Mesothelial cell of epicardium (in vitro differentiated cells): ENCODE results near the gene EMILIN3. TPM values are rescaled to one million over a fixed set of nuclear protein-coding genes. Genes with fewer than 3 reads are reported as not detected.

Source experiments
- DNase-seq, 2 experiments: peaks; one replicate each; pipeline ENCODE4 v3.0.0; 2021; ENCODE audit warnings: low spot score in 2 of 2; ENCODE audit not compliant: unreplicated experiment in 2 of 2
- H3K27ac Mint-ChIP-seq: 2 replicates; pipeline ENCODE4 v1.8.0; 2021; ENCODE audit warnings: mixed read lengths
- H3K27me3 Mint-ChIP-seq: 2 replicates; pipeline ENCODE4 v1.8.0; 2021; ENCODE audit warnings: low read depth, mixed read lengths
- H3K36me3 Mint-ChIP-seq: 2 replicates; pipeline ENCODE4 v1.8.0; 2021; ENCODE audit warnings: mixed read lengths
- H3K4me1 Mint-ChIP-seq: 2 replicates; pipeline ENCODE4 v1.8.0; 2021; ENCODE audit warnings: mixed read lengths
- H3K4me3 Mint-ChIP-seq: 2 replicates; pipeline ENCODE4 v1.8.0; 2021; ENCODE audit warnings: mild to moderate bottlenecking, moderate library complexity, mixed read lengths
- H3K9me3 Mint-ChIP-seq: 2 replicates; pipeline ENCODE4 v1.8.0; 2021; ENCODE audit warnings: mixed read lengths
- total RNA-seq: library from RNA; stranded (reverse); gene quantifications from 3 replicates; pipeline ENCODE4 v1.2.1, GENCODE V29; 2021
- TF ChIP-seq, protein P1 (sequence below): fragments of 200-600 bp; sonication (generic); IDR thresholded peaks from one replicate; pipeline ENCODE4 v1.5.0; 2021; ENCODE audit warnings: antibody characterized with exemption; ENCODE audit not compliant: unreplicated experiment

Gene EMILIN3
- total RNA-seq, 1 donor from 2014 or later = 5.2 TPM

DNA sequence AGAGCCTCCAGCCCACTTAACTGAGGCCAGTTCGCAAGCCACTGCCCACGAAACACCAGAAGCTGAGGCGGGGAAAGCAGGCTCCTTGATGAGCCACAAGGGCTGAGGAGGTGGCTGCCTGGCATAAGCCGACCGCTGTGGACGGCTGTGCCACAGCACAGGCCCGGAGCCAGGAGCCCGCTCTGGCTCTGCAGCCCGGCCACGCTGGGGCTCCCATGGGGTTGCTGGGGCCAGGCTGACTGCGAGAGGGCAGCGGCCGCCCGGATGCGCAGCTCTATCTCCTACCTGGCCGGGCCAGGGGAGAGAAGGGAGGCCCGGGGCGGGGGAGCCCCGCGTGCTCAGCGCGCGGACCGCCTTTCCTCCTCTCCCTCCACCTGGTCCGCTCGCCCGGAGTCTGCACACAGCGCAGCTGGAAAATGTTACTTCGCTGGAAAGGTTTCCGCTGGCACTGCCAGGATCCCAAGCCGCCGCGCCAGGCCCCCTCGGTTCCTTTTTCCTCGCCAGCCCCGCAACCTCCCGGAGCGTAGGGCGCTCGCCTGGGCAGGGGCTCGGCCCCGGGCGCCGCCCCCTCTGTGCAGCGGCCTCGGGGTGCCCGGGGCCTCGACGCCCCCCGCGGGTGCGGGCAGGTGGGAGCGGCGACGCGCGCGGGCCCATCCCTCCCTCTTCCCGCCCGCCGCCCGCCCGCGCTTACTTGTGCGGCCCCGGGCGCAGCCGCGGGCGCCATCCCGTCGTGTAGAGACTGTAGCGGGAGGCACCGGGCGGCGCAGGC is 657 bp downstream of the EMILIN3 start:
- no peak for DNase-seq
- no peaks in the 10 kb centered on the region for H3K36me3 Mint-ChIP-seq
- peaks cover 44% of the 10 kb centered on the region for H3K27me3 Mint-ChIP-seq
- H3K4me1 Mint-ChIP-seq = peaks cover 10% of the 10 kb centered on the region
- H3K9me3 Mint-ChIP-seq = no peaks in the 10 kb centered on the region
- H3K4me3 Mint-ChIP-seq = peak overlapping the region; percentile 49
- TF ChIP-seq, protein P1, sequence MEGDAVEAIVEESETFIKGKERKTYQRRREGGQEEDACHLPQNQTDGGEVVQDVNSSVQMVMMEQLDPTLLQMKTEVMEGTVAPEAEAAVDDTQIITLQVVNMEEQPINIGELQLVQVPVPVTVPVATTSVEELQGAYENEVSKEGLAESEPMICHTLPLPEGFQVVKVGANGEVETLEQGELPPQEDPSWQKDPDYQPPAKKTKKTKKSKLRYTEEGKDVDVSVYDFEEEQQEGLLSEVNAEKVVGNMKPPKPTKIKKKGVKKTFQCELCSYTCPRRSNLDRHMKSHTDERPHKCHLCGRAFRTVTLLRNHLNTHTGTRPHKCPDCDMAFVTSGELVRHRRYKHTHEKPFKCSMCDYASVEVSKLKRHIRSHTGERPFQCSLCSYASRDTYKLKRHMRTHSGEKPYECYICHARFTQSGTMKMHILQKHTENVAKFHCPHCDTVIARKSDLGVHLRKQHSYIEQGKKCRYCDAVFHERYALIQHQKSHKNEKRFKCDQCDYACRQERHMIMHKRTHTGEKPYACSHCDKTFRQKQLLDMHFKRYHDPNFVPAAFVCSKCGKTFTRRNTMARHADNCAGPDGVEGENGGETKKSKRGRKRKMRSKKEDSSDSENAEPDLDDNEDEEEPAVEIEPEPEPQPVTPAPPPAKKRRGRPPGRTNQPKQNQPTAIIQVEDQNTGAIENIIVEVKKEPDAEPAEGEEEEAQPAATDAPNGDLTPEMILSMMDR = no peak
- H3K27ac Mint-ChIP-seq = no peak overlapping the region

DNA sequence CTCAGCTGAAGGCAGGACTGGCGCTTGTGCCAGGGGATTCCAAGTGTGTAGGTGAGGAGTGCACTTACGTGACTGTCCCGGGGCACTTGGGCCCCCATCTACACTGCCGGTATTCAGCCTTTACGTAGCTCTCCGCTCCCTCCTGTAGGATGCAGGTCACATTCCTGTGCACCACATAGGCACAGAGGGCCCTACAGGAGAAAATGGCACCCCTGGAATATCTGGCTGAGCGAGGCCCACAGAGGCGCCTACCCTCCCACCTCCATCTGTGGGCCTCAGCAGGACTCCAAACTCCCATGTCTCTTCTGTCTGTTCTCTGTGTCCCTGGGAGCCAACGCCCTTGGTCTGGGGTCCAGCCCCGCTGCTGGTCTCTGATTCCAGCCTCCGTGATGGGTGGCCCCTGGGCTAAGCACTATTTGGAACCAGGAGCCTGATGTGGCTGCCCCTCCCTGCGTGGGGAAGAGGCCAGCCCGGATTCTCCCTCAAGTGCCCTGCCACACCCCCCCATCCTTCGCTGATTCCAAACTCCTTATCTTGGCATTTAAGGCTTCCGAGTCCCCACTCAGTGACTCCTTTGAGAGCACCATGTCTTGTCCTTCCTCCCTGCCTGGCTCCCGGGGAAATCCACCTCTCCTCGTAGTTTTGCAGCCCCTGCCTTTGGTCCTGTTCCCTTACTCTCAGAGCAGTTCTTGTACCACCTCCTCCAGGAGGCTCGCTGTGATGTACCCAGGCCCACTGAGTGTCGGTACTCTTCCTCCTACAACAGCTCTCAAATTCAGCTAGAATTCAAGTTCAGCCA is 1.5 kb downstream of the EMILIN3 start:
- peaks cover 44% of the 10 kb centered on the region for H3K27me3 Mint-ChIP-seq
- TF ChIP-seq, protein P1 = no peak
- H3K36me3 Mint-ChIP-seq = no peaks in the 10 kb centered on the region
- no peak overlapping the region for H3K27ac Mint-ChIP-seq
- H3K9me3 Mint-ChIP-seq = no peaks in the 10 kb centered on the region
- H3K4me1 Mint-ChIP-seq = peaks cover 10% of the 10 kb centered on the region
- DNase-seq = no peak
- H3K4me3 Mint-ChIP-seq = peak overlapping the region; percentile 49

DNA sequence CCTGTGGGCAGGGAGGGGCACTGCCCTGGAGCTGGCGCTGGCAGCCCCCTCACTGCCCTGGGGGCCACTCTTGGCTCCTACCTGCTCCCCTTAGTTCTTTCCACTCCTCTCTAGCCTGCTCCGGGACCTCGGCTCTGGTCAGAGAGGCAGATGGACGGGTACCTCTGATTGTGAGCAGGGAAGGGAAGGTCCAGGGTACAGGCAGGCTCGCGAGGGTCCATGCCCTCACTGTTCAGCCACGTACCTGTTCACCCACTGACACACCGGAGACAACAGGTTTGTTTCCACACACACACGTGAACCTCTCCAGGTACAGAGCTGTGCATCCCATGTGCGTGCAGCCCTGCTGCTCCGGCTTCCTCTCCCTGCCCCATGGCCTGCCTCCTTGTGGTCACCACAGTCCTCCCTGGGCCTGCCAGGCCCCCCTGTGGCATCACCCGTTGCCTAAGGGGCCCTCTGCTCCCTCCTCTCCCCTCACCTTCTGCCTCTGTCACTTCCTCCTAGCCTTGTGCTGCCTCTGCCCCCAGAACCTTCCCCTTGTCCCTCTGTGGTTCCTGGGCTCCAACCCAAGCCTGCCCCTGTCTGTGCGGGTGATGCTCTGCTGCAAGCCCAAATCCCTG is 2.3 kb downstream of the EMILIN3 start:
- H3K9me3 Mint-ChIP-seq = no peaks in the 10 kb centered on the region
- H3K36me3 Mint-ChIP-seq = no peaks in the 10 kb centered on the region
- peaks cover 10% of the 10 kb centered on the region for H3K4me1 Mint-ChIP-seq
- DNase-seq = no peak
- H3K4me3 Mint-ChIP-seq = no peak overlapping the region
- H3K27me3 Mint-ChIP-seq = peaks cover 37% of the 10 kb centered on the region
- H3K27ac Mint-ChIP-seq = no peak overlapping the region
- TF ChIP-seq, protein P1 = no peak

DNA sequence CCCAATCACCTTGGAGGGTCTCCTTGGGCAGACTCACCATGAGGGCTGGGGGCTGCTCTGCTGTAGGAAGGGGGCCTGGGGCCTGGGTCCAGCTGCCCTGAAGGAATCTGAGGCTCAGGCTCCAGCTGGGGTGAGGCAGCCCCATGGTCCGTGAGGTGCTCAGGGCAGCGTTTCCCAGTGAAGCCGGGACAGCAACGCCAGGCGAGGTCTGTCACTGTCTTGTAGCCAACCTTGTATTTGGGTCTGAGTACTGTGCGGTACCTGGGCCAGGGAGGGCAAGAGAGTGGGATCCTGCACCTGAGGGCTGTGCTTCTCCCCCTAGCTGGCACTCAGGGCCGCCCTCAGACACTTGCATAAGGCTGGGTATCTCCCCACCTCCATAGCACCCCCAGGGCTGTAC is 3.0 kb downstream of the EMILIN3 start:
- peaks cover 32% of the 10 kb centered on the region for H3K27me3 Mint-ChIP-seq
- H3K27ac Mint-ChIP-seq = no peak overlapping the region
- peaks cover 10% of the 10 kb centered on the region for H3K4me1 Mint-ChIP-seq
- TF ChIP-seq, protein P1 = no peak
- no peaks in the 10 kb centered on the region for H3K9me3 Mint-ChIP-seq
- no peak for DNase-seq
- no peaks in the 10 kb centered on the region for H3K36me3 Mint-ChIP-seq
- no peak overlapping the region for H3K4me3 Mint-ChIP-seq

DNA sequence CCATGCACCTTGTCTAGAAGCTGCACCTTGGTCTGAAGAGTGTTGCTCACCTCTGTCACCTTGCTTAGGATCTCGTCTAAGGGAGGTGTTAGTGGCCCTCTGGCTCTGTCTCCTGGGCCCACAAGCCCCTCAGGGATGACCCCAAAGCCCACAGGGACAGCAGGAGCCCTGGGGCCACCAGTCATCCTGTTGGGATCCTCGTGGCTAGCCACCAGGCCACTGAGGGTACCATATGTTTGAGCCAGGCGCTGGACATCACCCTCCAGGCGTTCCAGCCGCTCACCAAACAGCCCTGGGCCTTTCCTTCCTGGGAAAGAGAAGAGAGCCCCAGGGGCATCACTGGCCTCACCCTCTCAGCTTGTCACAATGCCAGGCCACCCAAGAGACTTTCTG is 3.9 kb downstream of the EMILIN3 start:
- Mint-ChIP-seq H3K4me1 (peaks cover 10% of the 10 kb centered on the region), H3K4me3 (no peak overlapping the region), H3K27me3 (peaks cover 26% of the 10 kb centered on the region), H3K36me3 (no peaks in the 10 kb centered on the region), H3K9me3 (no peaks in the 10 kb centered on the region), H3K27ac (no peak overlapping the region)
- TF ChIP-seq, protein P1 = no peak
- DNase-seq = no peak
